ENCODE data around the gene FKBP2.
A peak's percentile ranks its signal among the peaks of the same experiment; 100 is the strongest.

The FKBP2 gene

DNA sequence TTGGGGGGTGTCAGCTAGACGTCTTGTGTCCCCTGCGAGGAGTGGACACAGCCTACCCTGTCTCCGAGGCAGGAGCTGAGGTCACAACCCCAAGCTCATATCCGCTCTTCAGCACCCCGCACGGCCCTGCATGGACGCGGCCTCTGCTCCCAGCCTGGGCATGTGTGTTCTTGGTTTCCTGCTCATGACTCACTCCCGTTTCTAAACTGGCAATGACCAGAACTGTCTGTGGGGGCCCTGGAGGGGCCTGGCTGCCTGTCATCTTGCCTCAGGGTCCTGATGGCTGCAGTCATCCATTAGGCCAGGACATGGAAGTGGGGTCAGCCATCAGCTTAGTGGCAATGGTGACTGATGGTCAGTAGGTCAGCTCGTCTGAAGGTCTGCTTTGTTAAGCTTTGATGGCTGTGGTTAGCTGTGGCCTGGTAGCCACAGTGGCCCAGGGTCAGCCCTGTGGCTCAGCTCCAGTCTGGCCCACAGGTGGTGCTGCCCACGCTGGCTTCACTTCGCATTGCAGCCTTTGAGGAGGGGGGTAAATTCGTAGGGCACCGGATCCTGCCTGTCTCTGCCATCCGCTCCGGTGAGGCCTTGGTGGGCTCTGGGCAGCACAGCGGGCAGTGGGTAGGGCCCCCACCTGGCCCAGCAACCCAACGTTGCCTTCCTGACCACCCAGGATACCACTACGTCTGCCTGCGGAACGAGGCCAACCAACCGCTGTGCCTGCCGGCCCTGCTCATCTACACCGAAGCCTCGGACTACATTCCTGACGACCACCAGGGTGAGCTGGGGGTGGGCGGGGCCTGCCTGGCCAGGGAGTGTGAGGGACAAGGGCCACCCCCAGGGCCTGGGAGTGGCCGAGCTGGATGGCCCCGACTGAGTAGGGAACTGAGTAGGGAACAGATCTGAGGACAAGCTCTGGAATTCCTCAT is 22.4 kb downstream of the FKBP2 start:
- TF ChIP-seq, protein P1, sequence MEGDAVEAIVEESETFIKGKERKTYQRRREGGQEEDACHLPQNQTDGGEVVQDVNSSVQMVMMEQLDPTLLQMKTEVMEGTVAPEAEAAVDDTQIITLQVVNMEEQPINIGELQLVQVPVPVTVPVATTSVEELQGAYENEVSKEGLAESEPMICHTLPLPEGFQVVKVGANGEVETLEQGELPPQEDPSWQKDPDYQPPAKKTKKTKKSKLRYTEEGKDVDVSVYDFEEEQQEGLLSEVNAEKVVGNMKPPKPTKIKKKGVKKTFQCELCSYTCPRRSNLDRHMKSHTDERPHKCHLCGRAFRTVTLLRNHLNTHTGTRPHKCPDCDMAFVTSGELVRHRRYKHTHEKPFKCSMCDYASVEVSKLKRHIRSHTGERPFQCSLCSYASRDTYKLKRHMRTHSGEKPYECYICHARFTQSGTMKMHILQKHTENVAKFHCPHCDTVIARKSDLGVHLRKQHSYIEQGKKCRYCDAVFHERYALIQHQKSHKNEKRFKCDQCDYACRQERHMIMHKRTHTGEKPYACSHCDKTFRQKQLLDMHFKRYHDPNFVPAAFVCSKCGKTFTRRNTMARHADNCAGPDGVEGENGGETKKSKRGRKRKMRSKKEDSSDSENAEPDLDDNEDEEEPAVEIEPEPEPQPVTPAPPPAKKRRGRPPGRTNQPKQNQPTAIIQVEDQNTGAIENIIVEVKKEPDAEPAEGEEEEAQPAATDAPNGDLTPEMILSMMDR (conservative IDR thresholded peaks at IDR 0.05) = peak; percentile 56

DNA sequence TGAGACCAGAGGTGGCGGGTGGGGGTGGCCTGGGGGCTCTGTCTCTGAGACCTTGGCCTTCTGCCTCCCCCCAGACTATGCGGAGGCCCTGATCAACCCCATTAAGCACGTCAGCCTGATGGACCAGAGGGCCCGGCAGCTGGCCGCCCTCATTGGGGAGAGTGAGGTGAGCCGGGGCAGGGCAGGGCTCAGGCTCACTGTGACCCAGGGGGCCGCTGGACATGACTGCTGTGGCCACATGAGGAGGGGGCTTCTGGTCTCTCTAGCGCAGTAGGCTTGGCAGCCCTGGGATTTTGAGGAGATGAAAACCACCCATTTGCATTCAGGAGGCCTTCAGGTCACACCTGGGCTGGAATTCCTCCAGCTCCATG is 23.0 kb downstream of the FKBP2 start:
- TF ChIP-seq, protein P1 (conservative IDR thresholded peaks at IDR 0.05) = no peak

More for the DNA sequence above, 22.4 kb downstream of the FKBP2 start:
- peak overlapping the region; percentile 100; the same call in 1 of the 2 replicates for H3K27ac ChIP-seq

DNA sequence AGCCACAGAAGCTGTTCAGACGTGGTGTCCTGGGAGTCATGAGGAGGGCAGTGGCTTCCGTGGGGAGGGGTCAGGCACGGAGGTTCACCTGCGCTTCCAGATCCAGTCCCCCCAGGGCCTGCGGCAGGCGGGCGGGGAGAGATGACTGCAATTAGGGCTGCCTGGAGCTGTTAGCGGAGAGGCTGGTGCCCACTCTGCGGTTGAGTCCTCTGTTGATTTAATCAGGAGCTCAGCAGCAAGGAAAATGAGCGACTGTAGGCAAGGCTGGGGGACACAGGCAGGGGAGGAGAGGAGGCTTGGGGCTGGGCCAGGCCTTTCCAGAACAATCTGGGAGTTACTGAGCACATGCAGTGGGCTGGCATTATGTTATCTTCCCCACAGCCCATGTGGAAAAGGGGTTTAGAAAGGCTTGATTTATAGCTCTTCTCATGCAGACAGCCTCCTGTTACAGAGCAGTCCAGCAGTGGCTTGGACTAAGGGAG is 23.5 kb downstream of the FKBP2 start:
- TF ChIP-seq, protein P1 (conservative IDR thresholded peaks at IDR 0.05) = no peak
- H3K27ac ChIP-seq = peak overlapping the region; percentile 100

More for the DNA sequence above, 23.0 kb downstream of the FKBP2 start:
- peak overlapping the region; percentile 100; the same call in 1 of the 2 replicates for H3K27ac ChIP-seq

DNA sequence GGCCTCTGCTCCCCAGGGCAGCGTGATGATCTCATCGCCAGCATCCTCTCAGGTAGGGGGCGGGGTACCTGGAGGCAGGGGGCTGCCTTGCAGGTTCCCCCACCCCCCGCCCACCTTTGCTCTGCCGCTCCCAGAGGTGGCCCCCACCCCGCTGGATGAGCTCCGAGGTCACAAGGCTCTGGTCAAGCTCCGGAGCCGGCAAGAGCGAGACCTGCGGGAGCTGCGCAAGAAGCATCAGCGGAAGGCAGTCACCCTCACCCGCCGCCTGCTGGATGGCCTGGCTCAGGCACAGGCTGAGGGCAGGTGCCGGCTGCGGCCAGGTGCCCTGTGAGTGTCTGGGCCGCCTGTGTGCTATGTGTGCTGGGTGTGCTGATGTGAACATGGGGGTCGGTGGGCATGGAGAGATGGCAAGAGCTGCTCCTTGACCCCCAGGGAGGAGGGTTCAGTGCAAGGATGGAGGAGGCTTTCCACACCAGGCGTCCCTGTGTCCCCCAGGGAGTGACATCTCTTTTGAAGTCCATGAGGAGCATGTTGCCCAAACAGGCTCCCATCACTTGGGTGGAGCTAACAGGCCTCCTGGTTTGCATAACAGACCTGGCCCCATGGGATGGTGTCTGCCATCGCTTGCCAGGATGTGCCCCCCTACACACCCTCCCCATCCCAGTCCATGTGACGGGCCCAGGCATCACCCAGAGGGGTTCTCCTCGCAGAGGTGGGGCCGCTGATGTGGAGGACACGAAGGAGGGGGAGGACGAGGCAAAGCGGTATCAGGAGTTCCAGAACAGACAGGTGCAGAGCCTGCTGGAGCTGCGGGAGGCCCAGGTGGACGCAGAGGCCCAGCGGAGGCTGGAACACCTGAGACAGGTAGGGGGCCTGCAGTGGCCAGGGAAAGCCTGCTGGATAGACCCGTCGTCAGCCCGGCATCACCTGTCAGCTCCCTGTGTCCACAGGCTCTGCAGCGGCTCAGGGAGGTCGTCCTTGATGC is 24.6 kb downstream of the FKBP2 start:
- TF ChIP-seq, protein P1 (conservative IDR thresholded peaks at IDR 0.05) = no peak

DNA sequence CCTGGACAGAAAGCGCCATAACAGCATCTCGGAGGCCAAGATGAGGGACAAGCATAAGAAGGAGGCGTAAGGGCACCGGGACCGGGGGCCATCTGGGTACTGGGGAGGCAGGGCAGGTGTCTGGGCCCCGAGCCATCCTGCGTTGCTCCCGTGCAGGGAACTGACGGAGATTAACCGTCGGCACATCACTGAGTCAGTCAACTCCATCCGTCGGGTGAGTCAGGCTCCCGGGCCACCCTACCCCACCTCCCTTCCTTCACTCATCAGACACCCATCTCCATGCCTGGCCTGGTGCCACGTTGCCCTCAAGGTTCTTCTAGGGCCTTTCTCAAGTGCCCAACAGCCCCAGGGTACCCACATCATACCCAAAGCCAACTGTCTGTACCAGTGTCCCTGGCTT is 25.4 kb downstream of the FKBP2 start:
- peak overlapping the region; percentile 100 for H3K27ac ChIP-seq
- TF ChIP-seq, protein P1 (conservative IDR thresholded peaks at IDR 0.05) = no peak

More for the DNA sequence above, 24.6 kb downstream of the FKBP2 start:
- peak overlapping the region; percentile 100 for H3K27ac ChIP-seq

DNA sequence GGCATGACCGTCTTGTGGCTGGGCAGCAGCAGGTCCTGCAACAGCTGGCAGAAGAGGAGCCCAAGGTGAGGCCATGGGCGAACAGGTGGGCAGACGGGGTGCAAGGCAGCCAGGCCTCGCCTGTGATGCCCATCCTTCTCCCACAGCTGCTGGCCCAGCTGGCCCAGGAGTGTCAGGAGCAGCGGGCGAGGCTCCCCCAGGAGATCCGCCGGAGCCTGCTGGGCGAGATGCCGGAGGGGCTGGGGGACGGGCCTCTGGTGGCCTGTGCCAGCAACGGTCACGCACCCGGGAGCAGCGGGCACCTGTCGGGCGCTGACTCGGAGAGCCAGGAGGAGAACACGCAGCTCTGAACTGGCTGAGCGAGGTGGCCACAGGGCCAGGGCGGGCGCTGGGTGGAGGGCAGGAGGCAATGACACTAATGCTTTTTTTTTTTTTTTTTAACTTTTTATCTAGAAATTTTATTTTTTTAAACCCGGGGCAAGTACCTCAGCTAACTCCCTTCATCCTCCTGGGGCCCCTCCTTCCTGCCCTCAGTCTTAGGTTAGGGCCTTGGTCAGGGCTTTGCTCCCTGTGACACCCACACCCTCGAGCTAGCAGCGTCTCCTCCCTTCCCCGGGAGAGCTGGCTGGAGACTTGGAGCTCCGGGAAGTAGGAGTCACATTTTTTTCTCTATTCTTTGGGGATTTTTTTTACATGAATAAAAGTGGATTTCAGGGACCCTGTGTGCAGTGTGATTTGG is 26.5 kb downstream of the FKBP2 start:
- H3K27ac ChIP-seq = peak overlapping the region; percentile 100
- TF ChIP-seq, protein P1 (conservative IDR thresholded peaks at IDR 0.05) = no peak
